Breast epithelium (tissue), 3 donors: ENCODE results near the gene DNAH3.

Experiments
- CTCF ChIP-seq, 3 donors: fragments of 450-650 bp; IDR thresholded peaks; one replicate each; pipeline ENCODE4 v1.5.1; 2016 to 2017; ENCODE audit warnings: antibody characterized with exemption in 3 of 3, mild to moderate bottlenecking in 3 of 3, moderate library complexity in 3 of 3
- POLR2A ChIP-seq: fragments of 450-650 bp; IDR thresholded peaks from one replicate; pipeline ENCODE4 v1.6.1; 2016; ENCODE audit warnings: antibody characterized with exemption, mild to moderate bottlenecking, moderate library complexity
- POLR2AphosphoS5 ChIP-seq, 3 donors: sonication (generic); formaldehyde crosslinking; IDR thresholded peaks; one replicate each; pipeline ENCODE4 v1.6.1; 2017; ENCODE audit warnings: antibody characterized with exemption in 3 of 3

GRCh38 chr16:21197112-21197511, 46.5 kb upstream of the DNAH3 start:
- no peak for TF ChIP-seq POLR2A
- TF ChIP-seq POLR2AphosphoS5 (IDR thresholded peaks at IDR 0.05), result no peak
- TF ChIP-seq CTCF (IDR thresholded peaks at IDR 0.05), result no peak
